Measurements from ENCODE around the gene RPS10. TPM values are rescaled to one million over a fixed set of nuclear protein-coding genes. Genes with fewer than 3 reads are reported as not detected.

The RPS10 gene
- total RNA-seq: 346 TPM

GRCh38 chr6:34425498-34426410 is at the start of gene RPS10:
Gene RPS10 (minus strand): TSS chr6:34426069. CDS start chr6:34425221, 848 bp downstream.
- DNase-seq (ENCODE audit: low spot score) (peak; percentile 95), ATAC-seq (peak; percentile 99)

GRCh38 chr6:34475238-34475682 is 49.4 kb upstream of the RPS10 start:
- DNase-seq (ENCODE audit: low spot score) (no peak), ATAC-seq (no peak)

GRCh38 chr6:34474754-34475153 is 48.9 kb upstream of the RPS10 start:
- DNase-seq (ENCODE audit: low spot score) (no peak), ATAC-seq (no peak)

- DNase-seq (ENCODE audit: low spot score) (no peak), ATAC-seq (no peak)
Measured at GRCh38 chr6:34473967-34474366, 48.1 kb upstream of the RPS10 start.

- no peak for DNase-seq (ENCODE audit: low spot score)
- ATAC-seq: no peak
Measured at GRCh38 chr6:34472425-34472824, 46.6 kb upstream of the RPS10 start.

GRCh38 chr6:34469499-34469898 is 43.6 kb upstream of the RPS10 start:
- DNase-seq (ENCODE audit: low spot score): no peak
- no peak for ATAC-seq

- DNase-seq (ENCODE audit: low spot score) (no peak), ATAC-seq (no peak)
Measured at GRCh38 chr6:34468378-34468892, 42.6 kb upstream of the RPS10 start.

- DNase-seq (ENCODE audit: low spot score): no peak
- ATAC-seq: no peak
Measured at GRCh38 chr6:34466242-34467185, 40.6 kb upstream of the RPS10 start.

- DNase-seq (ENCODE audit: low spot score) (no peak), ATAC-seq (no peak)
Measured at GRCh38 chr6:34465531-34466241, 39.8 kb upstream of the RPS10 start, which contains the start of gene PACSIN1. Gene PACSIN1 (plus strand): TSS chr6:34466076. CDS start chr6:34526306, 60,230 bp downstream.

- no peak for ATAC-seq
- no peak for DNase-seq (ENCODE audit: low spot score)
Measured at GRCh38 chr6:34463849-34464248, 38.0 kb upstream of the RPS10 start.

- DNase-seq (ENCODE audit: low spot score): no peak
- no peak for ATAC-seq
Measured at GRCh38 chr6:34463299-34463698, 37.4 kb upstream of the RPS10 start.

- ATAC-seq (peak; percentile 97), DNase-seq (ENCODE audit: low spot score) (peak; percentile 82)
Measured at GRCh38 chr6:34462551-34462971, 36.7 kb upstream of the RPS10 start.

GRCh38 chr6:34462010-34462409 is 36.1 kb upstream of the RPS10 start:
- no peak for ATAC-seq
- no peak for DNase-seq (ENCODE audit: low spot score)

GRCh38 chr6:34460796-34461507 is 35.1 kb upstream of the RPS10 start:
- DNase-seq (ENCODE audit: low spot score) (no peak), ATAC-seq (no peak)

GRCh38 chr6:34459899-34460593 is 34.2 kb upstream of the RPS10 start:
- ATAC-seq: peak; percentile 87
- peak; percentile 62 for DNase-seq (ENCODE audit: low spot score)

- DNase-seq (ENCODE audit: low spot score): no peak
- no peak for ATAC-seq
Measured at GRCh38 chr6:34457742-34458735, 32.2 kb upstream of the RPS10 start.

- DNase-seq (ENCODE audit: low spot score) (no peak), ATAC-seq (no peak)
Measured at GRCh38 chr6:34457382-34457741, 31.5 kb upstream of the RPS10 start.

- no peak for DNase-seq (ENCODE audit: low spot score)
- ATAC-seq: no peak
Measured at GRCh38 chr6:34455831-34456230, 30.0 kb upstream of the RPS10 start.
